OCI-LY1 (cell line): ENCODE measurements around the gene ELMO1.

ENCODE experiments used
- H2AFZ ChIP-seq: fragments of 200-600 bp; sonication (generic), shearing (Covaris generic); 2 replicates; pipeline ENCODE4 v1.6.0; 2014; ENCODE audit warnings: antibody characterized with exemption, mild to moderate bottlenecking, low read length
- H3F3A ChIP-seq: fragments of 200-600 bp; sonication (generic), shearing (Covaris generic); 2 replicates; pipeline ENCODE4 v1.6.0; 2014; ENCODE audit warnings: mild to moderate bottlenecking, antibody characterized with exemption, low read length, moderate library complexity; ENCODE audit not compliant: insufficient read depth
- H3K27ac ChIP-seq: fragments of 200-600 bp; sonication (generic); 2 replicates; pipeline ENCODE4 v1.5.1; 2014; ENCODE audit warnings: low read length, mixed run types, mild to moderate bottlenecking, low read depth; ENCODE audit not compliant: poor library complexity, severe bottlenecking
- H3K27me3 ChIP-seq: fragments of 200-600 bp; sonication (generic); 2 replicates; pipeline ENCODE4 v1.6.0; 2014; ENCODE audit warnings: antibody characterized with exemption, mild to moderate bottlenecking, low read length, moderate library complexity; ENCODE audit not compliant: insufficient read depth
- H3K36me3 ChIP-seq: fragments of 200-600 bp; sonication (generic); 2 replicates; pipeline ENCODE4 v1.6.1; 2014; ENCODE audit warnings: mild to moderate bottlenecking, antibody characterized with exemption, low read length, moderate library complexity, mixed read lengths; ENCODE audit not compliant: insufficient read depth
- H3K4me1 ChIP-seq: fragments of 200-600 bp; sonication (generic); 2 replicates; pipeline ENCODE4 v1.5.1; 2014; ENCODE audit warnings: mild to moderate bottlenecking, low read length, moderate library complexity; ENCODE audit not compliant: insufficient read depth, severe bottlenecking
- H3K4me2 ChIP-seq: fragments of 200-600 bp; sonication (generic), shearing (Covaris generic); 2 replicates; pipeline ENCODE4 v1.6.1; 2014; ENCODE audit warnings: low read length
- H3K4me3 ChIP-seq: fragments of 200-600 bp; sonication (generic); 2 replicates; pipeline ENCODE4 v1.5.1; 2014; ENCODE audit warnings: low read length, low read depth, mild to moderate bottlenecking, mixed read lengths; ENCODE audit not compliant: poor library complexity, severe bottlenecking
- H3K79me2 ChIP-seq: fragments of 200-600 bp; shearing (Covaris generic); 2 replicates; pipeline ENCODE4 v1.6.1; 2016; ENCODE audit warnings: mixed run types, low read length, mixed read lengths; ENCODE audit not compliant: insufficient read depth
- H3K9ac ChIP-seq: fragments of 200-600 bp; sonication (generic), shearing (Covaris generic); 2 replicates; pipeline ENCODE4 v1.6.1; 2014; ENCODE audit warnings: mild to moderate bottlenecking, low read length, mixed read lengths
- H3K9me2 ChIP-seq: fragments of 200-600 bp; sonication (generic), shearing (Covaris generic); 2 replicates; pipeline ENCODE4 v1.6.1; 2014; ENCODE audit warnings: low read depth, mild to moderate bottlenecking, low read length, mixed read lengths
- H3K9me3 ChIP-seq: fragments of 200-600 bp; shearing (Covaris generic); 2 replicates; pipeline ENCODE4 v1.6.1; 2014; ENCODE audit warnings: low read length, mixed read lengths
- H4K20me1 ChIP-seq: fragments of 200-600 bp; sonication (generic), shearing (Covaris generic); 2 replicates; pipeline ENCODE4 v1.6.0; 2016; ENCODE audit warnings: mild to moderate bottlenecking, low read length; ENCODE audit not compliant: insufficient read depth
- EZH2 ChIP-seq: fragments of 200-600 bp; sonication (generic), shearing (Covaris generic); IDR thresholded peaks from 2 replicates; pipeline ENCODE4 v1.8.0; 2017; ENCODE audit warnings: borderline replicate concordance, mixed run types, mild to moderate bottlenecking, antibody characterized with exemption, low read length, moderate library complexity, mixed read lengths
- TF ChIP-seq, protein P1 (sequence below): fragments of 200-600 bp; sonication (generic), shearing (Covaris generic); IDR thresholded peaks from 2 replicates; pipeline ENCODE4 v1.5.1; 2017; ENCODE audit warnings: mild to moderate bottlenecking, antibody characterized with exemption, low read length, moderate library complexity, mixed read lengths

ELMO1 gene

DNA sequence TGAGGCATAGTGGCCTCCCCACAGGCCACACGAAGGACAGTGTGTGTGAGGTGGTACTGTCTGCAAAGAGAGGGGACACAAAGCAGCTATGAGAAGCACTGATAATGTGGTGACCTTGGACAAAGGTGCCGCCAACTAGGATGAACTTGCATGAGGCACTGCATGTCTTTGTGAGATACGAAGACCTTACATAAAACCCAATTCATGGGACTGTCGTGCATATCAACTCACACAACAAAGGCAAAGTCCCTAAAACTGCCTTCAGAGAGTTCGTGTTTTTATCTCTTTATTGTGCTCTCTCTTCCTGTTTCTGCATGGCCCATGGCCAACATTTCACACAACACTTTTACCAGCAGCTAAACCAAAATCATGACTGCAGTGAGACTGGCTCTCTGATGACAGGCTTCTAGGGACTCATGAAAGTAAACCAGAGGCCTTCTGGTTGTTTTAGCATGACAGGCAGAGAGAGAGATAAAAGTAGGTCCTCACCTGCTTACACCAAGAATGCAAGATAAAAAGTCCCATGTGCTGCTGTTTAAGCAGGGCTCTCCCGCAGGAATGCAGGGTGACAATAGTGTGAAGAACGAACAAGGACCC, 347.8 kb downstream of the ELMO1 start:
- no peaks in the 10 kb centered on the region for H4K20me1 ChIP-seq
- no peak overlapping the region for H3K4me2 ChIP-seq

DNA sequence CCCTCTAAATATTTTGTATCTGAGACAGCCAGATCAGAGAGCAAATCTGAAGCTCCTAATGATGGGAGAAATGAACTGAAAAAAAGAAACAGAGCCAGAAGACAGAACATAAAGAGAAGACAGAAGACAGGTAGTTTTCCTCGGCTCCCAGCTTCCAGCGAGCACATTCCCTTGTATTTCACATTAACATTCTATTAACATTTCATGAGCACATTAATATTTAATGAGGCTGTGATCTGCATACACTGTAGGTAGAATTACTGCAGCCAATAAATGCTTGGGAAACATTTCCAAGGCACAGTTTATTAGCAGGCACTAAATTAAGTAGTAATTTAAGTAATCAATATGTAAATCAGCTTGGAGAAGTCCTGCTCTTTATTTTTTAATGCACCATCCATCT, 349.9 kb downstream of the ELMO1 start:
- Histone ChIP-seq H3K27me3 (no peaks in the 10 kb centered on the region), H3K36me3 (peaks cover 47% of the 10 kb centered on the region), H3K79me2 (0 out of 2 replicates have a peak, but pooled peaks cover 9% of the 10 kb centered on the region), H3K4me2 (no peak overlapping the region), H3K27ac (no peak overlapping the region), H2AFZ (no peak overlapping the region), H3K4me3 (no peak overlapping the region), H3K9ac (no peak overlapping the region), H3F3A (peaks cover 3% of the 10 kb centered on the region; the same call in 1 of the 2 replicates), H3K4me1 (peaks cover 15% of the 10 kb centered on the region), H3K9me2 (no peaks in the 10 kb centered on the region), H3K9me3 (no peaks in the 10 kb centered on the region), H4K20me1 (no peaks in the 10 kb centered on the region)
- TF ChIP-seq, protein P1, sequence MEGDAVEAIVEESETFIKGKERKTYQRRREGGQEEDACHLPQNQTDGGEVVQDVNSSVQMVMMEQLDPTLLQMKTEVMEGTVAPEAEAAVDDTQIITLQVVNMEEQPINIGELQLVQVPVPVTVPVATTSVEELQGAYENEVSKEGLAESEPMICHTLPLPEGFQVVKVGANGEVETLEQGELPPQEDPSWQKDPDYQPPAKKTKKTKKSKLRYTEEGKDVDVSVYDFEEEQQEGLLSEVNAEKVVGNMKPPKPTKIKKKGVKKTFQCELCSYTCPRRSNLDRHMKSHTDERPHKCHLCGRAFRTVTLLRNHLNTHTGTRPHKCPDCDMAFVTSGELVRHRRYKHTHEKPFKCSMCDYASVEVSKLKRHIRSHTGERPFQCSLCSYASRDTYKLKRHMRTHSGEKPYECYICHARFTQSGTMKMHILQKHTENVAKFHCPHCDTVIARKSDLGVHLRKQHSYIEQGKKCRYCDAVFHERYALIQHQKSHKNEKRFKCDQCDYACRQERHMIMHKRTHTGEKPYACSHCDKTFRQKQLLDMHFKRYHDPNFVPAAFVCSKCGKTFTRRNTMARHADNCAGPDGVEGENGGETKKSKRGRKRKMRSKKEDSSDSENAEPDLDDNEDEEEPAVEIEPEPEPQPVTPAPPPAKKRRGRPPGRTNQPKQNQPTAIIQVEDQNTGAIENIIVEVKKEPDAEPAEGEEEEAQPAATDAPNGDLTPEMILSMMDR, result no peak
- no peak for TF ChIP-seq EZH2

More for the DNA sequence above, 347.8 kb downstream of the ELMO1 start:
- H3K9me3 ChIP-seq, result no peaks in the 10 kb centered on the region
- no peaks in the 10 kb centered on the region for H3K27me3 ChIP-seq
- no peak for TF ChIP-seq EZH2
- TF ChIP-seq, protein P1, result no peak
- peak overlapping the region; percentile 46 for H3K27ac ChIP-seq
- peaks cover 15% of the 10 kb centered on the region for H3K4me1 ChIP-seq
- H3K4me3 ChIP-seq, result no peak overlapping the region
- H3K9ac ChIP-seq, result no peak overlapping the region
- H3K36me3 ChIP-seq, result peaks cover 26% of the 10 kb centered on the region
- no peaks in the 10 kb centered on the region for H3K9me2 ChIP-seq
- 0 out of 2 replicates have a peak, but pooled peaks cover 9% of the 10 kb centered on the region for H3K79me2 ChIP-seq
- H3F3A ChIP-seq, result peaks cover 3% of the 10 kb centered on the region; the same call in 1 of the 2 replicates
- no peak overlapping the region for H2AFZ ChIP-seq

DNA sequence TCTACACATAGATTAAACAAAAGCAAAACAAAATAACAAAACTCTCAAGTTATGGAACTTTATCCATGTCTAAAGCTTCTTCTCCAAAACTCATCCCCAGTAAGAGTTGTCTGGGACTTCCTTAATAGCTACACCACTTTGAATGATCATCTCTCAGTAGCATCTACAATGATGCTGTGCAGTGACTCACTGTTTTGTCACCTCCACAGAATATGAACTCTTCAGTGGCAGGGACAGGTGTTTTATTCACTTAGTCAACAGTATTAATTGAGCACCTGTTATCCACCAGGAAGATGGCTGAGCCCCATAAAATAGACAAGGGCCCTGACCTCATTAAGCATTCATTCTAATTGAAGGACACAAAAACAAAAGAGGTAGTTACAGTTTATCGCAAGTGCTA, 350.7 kb downstream of the ELMO1 start:
- peaks cover 54% of the 10 kb centered on the region for H3K36me3 ChIP-seq
- H4K20me1 ChIP-seq, result no peaks in the 10 kb centered on the region
- TF ChIP-seq, protein P1, result no peak
- TF ChIP-seq EZH2, result no peak

More for the DNA sequence above, 350.7 kb downstream of the ELMO1 start:
- H3F3A ChIP-seq, result peaks cover 3% of the 10 kb centered on the region; the same call in 1 of the 2 replicates
- H3K9ac ChIP-seq, result no peak overlapping the region
- no peaks in the 10 kb centered on the region for H3K9me3 ChIP-seq
- no peak overlapping the region for H3K4me2 ChIP-seq
- no peaks in the 10 kb centered on the region for H3K9me2 ChIP-seq
- peaks cover 15% of the 10 kb centered on the region for H3K4me1 ChIP-seq
- no peak overlapping the region for H3K27ac ChIP-seq
- no peaks in the 10 kb centered on the region for H3K27me3 ChIP-seq
- H3K4me3 ChIP-seq, result no peak overlapping the region
- H2AFZ ChIP-seq, result no peak overlapping the region
- 0 out of 2 replicates have a peak, but pooled peaks cover 6% of the 10 kb centered on the region for H3K79me2 ChIP-seq
